Lung (tissue), 12 donors: Measurements from ENCODE around the gene RER1. TPM values are rescaled to one million over a fixed set of nuclear protein-coding genes. Genes with fewer than 3 reads are reported as not detected.

Experiments
- ATAC-seq: fragments of 200-7000 bp; cut with Tn5 transposase; one replicate; pipeline ENCODE4 v1.9.1; 2020; ENCODE audit warnings: moderate number of reproducible peaks; ENCODE audit not compliant: insufficient read depth, low FRiP score
- DNase-seq, 3 donors: peaks; one replicate each; pipeline ENCODE4 v3.0.0-alpha.2; 2013 to 2017
- H3K27ac ChIP-seq, 2 donors: one replicate each; pipeline ENCODE4 v1.5.1; 2013; ENCODE audit warnings: mild to moderate bottlenecking in 2 of 2, moderate library complexity in 2 of 2, control low read depth in 1 of 2, inconsistent platforms in 1 of 2, low read depth in 1 of 2, low read length in 1 of 2
- H3K27me3 ChIP-seq, 3 donors: one replicate each; pipeline ENCODE4 v1.5.1; 2013; ENCODE audit warnings: low read length in 2 of 3; ENCODE audit not compliant: control insufficient read depth in 3 of 3, insufficient read depth in 3 of 3
- H3K36me3 ChIP-seq, 4 donors: one replicate each; pipeline ENCODE4 v1.5.1; 2013; ENCODE audit warnings: low read length in 4 of 4, mild to moderate bottlenecking in 1 of 4, moderate library complexity in 1 of 4; ENCODE audit not compliant: control insufficient read depth in 4 of 4, insufficient read depth in 4 of 4
- H3K4me1 ChIP-seq, 5 donors: one replicate each; pipeline ENCODE4 v1.5.1; 2013; ENCODE audit warnings: low read length in 5 of 5, mild to moderate bottlenecking in 2 of 5, moderate library complexity in 1 of 5; ENCODE audit not compliant: control insufficient read depth in 5 of 5, insufficient read depth in 5 of 5
- H3K4me3 ChIP-seq: one replicate; pipeline ENCODE4 v1.5.1; 2013; ENCODE audit warnings: mild to moderate bottlenecking, control low read depth, moderate library complexity
- H3K9ac ChIP-seq, 2 donors: one replicate each; pipeline ENCODE4 v1.5.1; 2013; ENCODE audit warnings: low read length in 2 of 2, control low read depth in 1 of 2; ENCODE audit not compliant: insufficient read depth in 1 of 2
- H3K9me3 ChIP-seq, 4 donors: one replicate each; pipeline ENCODE4 v1.5.1; 2013; ENCODE audit warnings: low read length in 3 of 4, mild to moderate bottlenecking in 1 of 4, moderate library complexity in 1 of 4; ENCODE audit not compliant: control insufficient read depth in 4 of 4, insufficient read depth in 3 of 4
- CTCF ChIP-seq: IDR thresholded peaks from 2 replicates; pipeline ENCODE4 v1.5.1; 2012; ENCODE audit warnings: mild to moderate bottlenecking; ENCODE audit errors: control extremely low read depth, extremely low read depth
- WGBS, 2 donors: extraction: QIAGEN DNeasy Blood & Tissue Kit; methylation state at CpG; one replicate each; pipeline ENCODE4 v1.1.7; 2013; 5-methylcytosine and 5-hydroxymethylcytosine counted together
- polyA plus RNA-seq, 2 donors: library from polyadenylated mRNA; stranded (reverse); fragments of 200-250 nt; gene quantifications; one replicate each; pipeline ENCODE4 v1.2.1, GENCODE V29; 2013
- total RNA-seq, 2 donors: library from RNA; depleted of rRNA in 1 of 2; stranded (reverse); fragments of >200 nt in 1 of 2; gene quantifications; one replicate each; pipeline ENCODE4 v1.2.1, GENCODE V29; 2014 to 2021
- donor health status: control.
- donor health status: control.
- donor health status: Bipolar disorder and iron deficiency.
- donor health status: healthy.
- donor health status: DM: yes; HTN: yes; CAD: no.

The RER1 gene
- total and polyA plus RNA-seq, 4 donors: 71.7 to 134 (median 87.9) TPM

- ATAC-seq (peak; percentile 91), DNase-seq (peak; percentile 77 to 89 (median 85))
- no peaks in the 10 kb centered on the region for H3K27me3 ChIP-seq
- H3K4me1 ChIP-seq: peaks cover 0 to 10% (median 0%) of the 10 kb centered on the region in 5 donors
- H3K27ac ChIP-seq: no peak overlapping the region
- H3K4me3 ChIP-seq: no peak overlapping the region
- WGBS, 2 donors: 47 to 53% methylated on average over 27 to 28 of the region's 28 CpGs
- peak; percentile 89 for TF ChIP-seq CTCF
- no peak overlapping the region for H3K9ac ChIP-seq
- H3K36me3 ChIP-seq: peaks cover 0 to 2% (median 0%) of the 10 kb centered on the region in 4 donors
- no peaks in the 10 kb centered on the region for H3K9me3 ChIP-seq
Observed at GRCh38 chr1:2381741-2382620, 9.7 kb upstream of the RER1 start.

- WGBS, 2 donors: 53 to 59% methylated on average over 13 of the region's 13 CpGs
- no peak for ATAC-seq
- Histone ChIP-seq H3K4me3 (no peak overlapping the region), H3K9me3 (no peaks in the 10 kb centered on the region), H3K9ac (no peak overlapping the region), H3K4me1 (peaks cover 0 to 10% (median 0%) of the 10 kb centered on the region in 5 donors), H3K27ac (no peak overlapping the region), H3K27me3 (no peaks in the 10 kb centered on the region), H3K36me3 (peaks cover 0 to 2% (median 0%) of the 10 kb centered on the region in 4 donors)
- DNase-seq: no peak
- no peak for TF ChIP-seq CTCF
Observed at GRCh38 chr1:2382621-2383361, 8.8 kb upstream of the RER1 start.

- peaks cover 0 to 10% (median 0%) of the 10 kb centered on the region in 5 donors for H3K4me1 ChIP-seq
- H3K36me3 ChIP-seq: peaks cover 0 to 2% (median 1%) of the 10 kb centered on the region in 4 donors
- ATAC-seq (no peak), DNase-seq (no peak)
- no peak for TF ChIP-seq CTCF
- H3K9ac ChIP-seq: no peak overlapping the region
- WGBS, 2 donors: 90 to 94% methylated on average over 14 of the region's 14 CpGs
- no peaks in the 10 kb centered on the region for H3K9me3 ChIP-seq
- no peak overlapping the region for H3K27ac ChIP-seq
- H3K4me3 ChIP-seq: no peak overlapping the region
- no peaks in the 10 kb centered on the region for H3K27me3 ChIP-seq
Observed at GRCh38 chr1:2383576-2383975, 8.1 kb upstream of the RER1 start.
